HUES48 (cell line): ENCODE results near the gene SLC35D3.
"Not testable (repeated sequence)": the region's sequence is repeated elsewhere in the genome, so short reads cannot be mapped to it uniquely, and the experiment has no call there.

ENCODE experiments used
- H3K27ac ChIP-seq: one replicate; pipeline ENCODE4 v1.7.0; 2013; ENCODE audit warnings: low read depth, low read length, inconsistent platforms
- H3K27me3 ChIP-seq: 2 replicates; pipeline ENCODE4 v1.6.1; 2013; ENCODE audit warnings: mild to moderate bottlenecking, low read length; ENCODE audit not compliant: control insufficient read depth, insufficient read depth
- H3K36me3 ChIP-seq: 2 replicates; pipeline ENCODE4 v1.6.1; 2013; ENCODE audit warnings: low read length; ENCODE audit not compliant: control insufficient read depth, insufficient read depth
- H3K4me1 ChIP-seq: 2 replicates; pipeline ENCODE4 v1.6.1; 2013; ENCODE audit warnings: mild to moderate bottlenecking, low read length; ENCODE audit not compliant: control insufficient read depth, insufficient read depth
- H3K4me3 ChIP-seq: 2 replicates; pipeline ENCODE4 v1.5.1; 2013; ENCODE audit warnings: mild to moderate bottlenecking, low read depth, low read length
- H3K9ac ChIP-seq: 2 replicates; pipeline ENCODE4 v1.6.1; 2013; ENCODE audit warnings: mild to moderate bottlenecking, low read depth, low read length, moderate library complexity
- H3K9me3 ChIP-seq: 2 replicates; pipeline ENCODE4 v1.6.1; 2013; ENCODE audit warnings: low read length; ENCODE audit not compliant: control insufficient read depth, insufficient read depth

SLC35D3 gene

DNA sequence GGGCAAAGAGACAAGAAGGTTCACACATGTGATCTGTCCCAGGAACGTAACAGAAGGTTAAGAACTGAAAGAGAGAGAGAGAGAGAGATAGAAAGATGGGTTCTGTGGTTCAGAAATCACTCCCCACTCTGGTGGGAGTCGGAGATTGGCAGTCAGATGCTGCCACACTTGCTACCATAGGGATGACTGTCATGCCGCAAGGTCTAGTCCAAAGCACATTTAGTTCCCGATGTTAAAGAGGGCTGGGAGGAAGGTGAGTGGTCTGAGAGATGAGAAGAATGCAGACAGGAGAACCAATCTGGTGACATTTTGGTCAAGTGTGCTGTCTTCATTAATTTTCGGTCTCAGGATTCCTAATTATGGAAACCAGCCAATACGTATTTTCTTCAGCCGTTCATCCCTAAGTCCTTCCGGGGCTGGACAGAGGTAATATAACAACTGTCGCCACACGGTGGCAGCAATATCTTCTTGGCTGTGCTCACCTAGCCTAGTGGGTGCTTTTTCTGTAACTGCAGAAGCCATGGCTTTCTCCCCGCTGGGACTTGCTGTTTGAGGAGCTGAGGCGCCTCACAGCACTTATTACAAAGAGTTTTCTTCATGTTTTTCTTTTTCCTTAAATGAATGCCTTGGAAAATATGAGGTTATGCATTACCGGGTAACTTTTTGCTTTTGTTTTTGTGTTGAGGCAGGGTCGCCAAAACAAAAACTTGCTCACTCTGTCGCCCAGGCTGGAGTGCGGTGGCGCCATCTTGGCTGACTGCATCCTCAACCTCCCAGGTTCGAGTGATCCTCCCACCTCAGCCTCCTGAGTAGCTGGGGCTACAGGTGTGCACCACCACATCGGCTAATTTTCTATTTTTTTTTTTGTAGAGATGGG lies 46.0 kb downstream of the SLC35D3 start:
- H3K4me1 ChIP-seq, result no peaks in the 10 kb centered on the region
- H3K27ac ChIP-seq, result no peak overlapping the region
- H3K27me3 ChIP-seq, result no peaks in the 10 kb centered on the region
- no peaks in the 10 kb centered on the region for H3K36me3 ChIP-seq
- H3K9me3 ChIP-seq, result no peaks in the 10 kb centered on the region
- no peak overlapping the region for H3K9ac ChIP-seq
- no peak overlapping the region for H3K4me3 ChIP-seq

DNA sequence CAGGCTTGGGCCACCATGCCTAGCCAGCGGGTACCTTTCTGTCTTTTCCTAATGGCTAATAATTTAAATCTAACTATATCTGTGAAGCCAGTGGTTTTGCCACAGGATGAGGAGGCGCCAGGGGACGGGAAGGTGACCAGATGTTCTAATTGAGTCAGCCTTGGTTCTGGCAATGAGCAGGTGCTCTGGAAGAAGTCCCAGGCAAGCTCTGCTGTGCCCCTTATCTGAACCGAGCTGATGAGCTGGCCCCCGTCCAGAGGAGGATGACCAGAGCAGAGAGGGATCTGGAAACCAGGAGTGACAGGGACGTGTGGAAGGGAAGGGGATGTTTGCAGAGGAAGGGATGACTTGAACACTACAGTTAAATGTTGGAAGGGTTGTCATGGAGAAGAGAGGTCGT lies 46.7 kb downstream of the SLC35D3 start:
- Histone ChIP-seq H3K36me3 (no peaks in the 10 kb centered on the region), H3K9me3 (no peaks in the 10 kb centered on the region), H3K27ac (no peak overlapping the region)

DNA sequence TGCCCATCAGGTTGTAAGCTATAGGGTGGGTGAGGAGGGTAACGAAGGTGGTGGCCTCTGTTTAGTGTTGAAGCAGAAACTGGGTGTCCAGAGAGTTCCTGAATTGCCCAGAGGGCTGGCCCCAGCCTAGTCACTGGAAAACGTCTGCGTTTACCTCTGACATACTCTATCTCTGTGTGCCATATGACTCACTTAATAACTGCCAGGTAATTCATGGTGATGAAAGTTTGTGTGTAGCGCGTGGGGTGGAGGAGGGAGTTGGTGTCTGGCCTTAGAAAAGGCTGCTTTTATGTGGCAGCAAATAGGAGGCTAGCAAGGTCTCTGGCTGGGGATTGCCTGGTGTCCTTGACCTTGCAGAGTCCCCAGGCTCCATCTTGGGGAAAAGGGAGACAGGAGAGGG lies 47.3 kb downstream of the SLC35D3 start:
- Histone ChIP-seq H3K4me1 (no peaks in the 10 kb centered on the region), H3K9me3 (no peaks in the 10 kb centered on the region), H3K36me3 (no peaks in the 10 kb centered on the region), H3K27ac (no peak overlapping the region), H3K9ac (no peak overlapping the region), H3K27me3 (no peaks in the 10 kb centered on the region), H3K4me3 (no peak overlapping the region)

More for the DNA sequence above, 46.7 kb downstream of the SLC35D3 start:
- Histone ChIP-seq H3K4me1 (no peaks in the 10 kb centered on the region), H3K4me3 (no peak overlapping the region), H3K9ac (no peak overlapping the region), H3K27me3 (no peaks in the 10 kb centered on the region)

DNA sequence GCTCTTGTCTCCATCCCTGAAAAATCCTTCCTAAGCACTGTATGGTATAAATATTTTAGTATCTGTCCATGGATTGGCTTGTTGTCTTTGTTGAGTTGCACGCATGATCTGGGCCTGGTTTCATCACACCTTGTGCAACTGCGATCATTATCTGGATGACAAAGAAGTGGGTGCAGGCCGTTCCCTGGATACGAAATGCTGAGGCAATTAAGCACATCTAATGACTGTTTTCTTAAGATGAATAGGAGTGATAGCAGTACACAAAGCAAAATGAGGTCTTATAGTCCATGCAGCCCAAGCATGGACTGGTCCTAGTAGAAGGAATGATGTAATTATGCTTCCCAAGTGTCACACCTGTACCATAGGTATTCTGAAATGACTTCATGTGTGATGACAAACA lies 47.8 kb downstream of the SLC35D3 start:
- no peak overlapping the region for H3K4me3 ChIP-seq
- H3K9ac ChIP-seq, result no peak overlapping the region

DNA sequence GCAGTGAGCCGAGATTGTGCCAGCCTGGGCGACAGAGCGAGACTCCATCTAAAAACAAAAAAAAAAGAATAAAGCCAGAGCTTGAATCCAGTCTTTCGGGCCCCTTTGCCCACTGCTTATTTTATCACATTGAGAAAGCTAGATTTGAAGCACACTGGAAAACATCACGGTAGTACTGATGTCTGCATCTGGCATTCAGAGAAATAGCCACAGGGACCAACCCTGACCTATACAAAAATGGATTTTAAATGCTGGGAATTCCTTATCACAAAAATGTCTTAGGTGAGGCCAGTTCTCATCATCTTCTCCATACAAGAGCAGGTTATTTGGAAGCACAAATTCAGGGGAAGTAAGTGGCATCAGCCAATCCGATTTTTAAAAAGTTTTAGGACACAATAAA lies 49.5 kb downstream of the SLC35D3 start:
- H3K4me1 ChIP-seq, result no peaks in the 10 kb centered on the region
- H3K36me3 ChIP-seq, result no peaks in the 10 kb centered on the region
- no peak overlapping the region for H3K9ac ChIP-seq
- H3K9me3 ChIP-seq, result no peaks in the 10 kb centered on the region
- no peak overlapping the region for H3K4me3 ChIP-seq
- H3K27me3 ChIP-seq, result no peaks in the 10 kb centered on the region
- no peak overlapping the region for H3K27ac ChIP-seq

More for the DNA sequence above, 47.8 kb downstream of the SLC35D3 start:
- no peaks in the 10 kb centered on the region for H3K27me3 ChIP-seq
- no peaks in the 10 kb centered on the region for H3K4me1 ChIP-seq
- no peaks in the 10 kb centered on the region for H3K36me3 ChIP-seq
- H3K9me3 ChIP-seq, result no peaks in the 10 kb centered on the region
- no peak overlapping the region for H3K27ac ChIP-seq

DNA sequence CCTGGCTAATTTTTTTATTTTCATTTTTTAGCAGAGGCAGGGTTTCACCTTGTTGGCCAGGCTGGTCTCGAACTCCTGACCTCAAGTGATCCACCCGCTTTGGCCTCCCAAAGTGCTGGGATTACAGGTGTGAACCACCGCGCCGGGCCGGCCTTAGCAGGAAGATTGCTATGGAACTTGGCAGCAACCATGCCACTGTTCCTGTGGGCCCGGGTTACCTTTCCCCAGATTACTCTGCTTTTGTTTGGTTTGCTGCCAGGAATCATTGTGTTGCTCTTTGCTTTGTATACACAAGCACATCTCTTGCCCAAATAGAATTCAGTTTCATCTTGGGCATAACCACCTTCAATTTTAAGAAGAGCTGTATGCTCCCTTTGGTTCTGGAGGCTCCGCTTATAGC lies 51.7 kb downstream of the SLC35D3 start:
- not testable (repeated sequence) for H3K4me1 ChIP-seq, H3K27me3 ChIP-seq, H3K9ac ChIP-seq, H3K9me3 ChIP-seq, H3K36me3 ChIP-seq, H3K27ac ChIP-seq, H3K4me3 ChIP-seq
